Liver (tissue), 9 donors: Measurements from ENCODE around the gene MED15. TPM values are rescaled to one million over a fixed set of nuclear protein-coding genes. Genes with fewer than 3 reads are reported as not detected.

Experiments used
- DNase-seq: peaks from one replicate; pipeline ENCODE4 v3.0.0-alpha.2; 2017; ENCODE audit warnings: low spot score
- H3K27ac ChIP-seq, 2 donors: one replicate each; pipeline ENCODE4 v1.7.0; 2013; ENCODE audit warnings: inconsistent platforms in 2 of 2, low read length in 2 of 2, control low read depth in 1 of 2, low read depth in 1 of 2, mild to moderate bottlenecking in 1 of 2
- H3K27me3 ChIP-seq, 4 donors: one replicate each; pipeline versions ENCODE4 v1.6.1 to v1.7.0; 2013; ENCODE audit warnings: low read length in 3 of 4, inconsistent platforms in 1 of 4, mild to moderate bottlenecking in 1 of 4, moderate library complexity in 1 of 4; ENCODE audit not compliant: control insufficient read depth in 4 of 4, insufficient read depth in 4 of 4
- H3K36me3 ChIP-seq, 4 donors: one replicate each; pipeline versions ENCODE4 v1.6.1 to v1.7.0; 2013; ENCODE audit warnings: low read length in 3 of 4, mild to moderate bottlenecking in 3 of 4, low read depth in 1 of 4, moderate library complexity in 1 of 4; ENCODE audit not compliant: control insufficient read depth in 4 of 4, insufficient read depth in 3 of 4
- H3K4me1 ChIP-seq, 4 donors: one replicate each; pipeline versions ENCODE4 v1.6.1 to v1.7.0; 2013; ENCODE audit warnings: low read length in 3 of 4, mild to moderate bottlenecking in 3 of 4, moderate library complexity in 1 of 4; ENCODE audit not compliant: control insufficient read depth in 4 of 4, insufficient read depth in 4 of 4
- H3K4me3 ChIP-seq, 3 donors: one replicate each; pipeline versions ENCODE4 v1.6.1 to v1.7.0; 2013; ENCODE audit warnings: low read length in 3 of 3, control low read depth in 1 of 3, low read depth in 1 of 3, mild to moderate bottlenecking in 1 of 3
- H3K9ac ChIP-seq, 2 donors: one replicate each; pipeline ENCODE4 v1.7.0; 2013; ENCODE audit warnings: low read length in 2 of 2, mild to moderate bottlenecking in 2 of 2, moderate library complexity in 2 of 2, control low read depth in 1 of 2, low read depth in 1 of 2
- H3K9me3 ChIP-seq, 4 donors: one replicate each; pipeline versions ENCODE4 v1.6.1 to v1.7.0; 2013; ENCODE audit warnings: low read length in 3 of 4; ENCODE audit not compliant: control insufficient read depth in 4 of 4
- ATF3 ChIP-seq: IDR thresholded peaks from 2 replicates; pipeline ENCODE4 v1.6.1; 2016; ENCODE audit warnings: antibody characterized with exemption
- CTCF ChIP-seq: fragments of 150-350 bp; IDR thresholded peaks from 2 replicates; pipeline ENCODE4 v1.5.1; 2017; ENCODE audit warnings: improper control_type of control experiment, low read depth, low read length; ENCODE audit not compliant: missing input control
- EGR1 ChIP-seq, 2 donors: IDR thresholded peaks; 2 replicates each; pipeline ENCODE4 v1.6.1; 2016 to 2018; ENCODE audit warnings: antibody characterized with exemption in 2 of 2, low read depth in 2 of 2
- FOXA1 ChIP-seq: IDR thresholded peaks from 2 replicates; pipeline ENCODE4 v1.6.1; 2016; ENCODE audit warnings: antibody characterized with exemption
- FOXA2 ChIP-seq: IDR thresholded peaks from 2 replicates; pipeline ENCODE4 v1.6.1; 2016; ENCODE audit warnings: antibody characterized with exemption
- GABPA ChIP-seq, 2 donors: IDR thresholded peaks in 1 of 2; conservative IDR thresholded peaks in 1 of 2; 2 replicates each; pipeline ENCODE4 v1.6.1; 2016; ENCODE audit warnings: antibody characterized with exemption in 2 of 2, mild to moderate bottlenecking in 1 of 2, moderate library complexity in 1 of 2
- HNF4A ChIP-seq, 2 donors: conservative IDR thresholded peaks; 2 replicates each; pipeline ENCODE4 v1.6.1; 2016; ENCODE audit warnings: antibody characterized with exemption in 2 of 2, mild to moderate bottlenecking in 2 of 2
- HNF4G ChIP-seq: IDR thresholded peaks from 2 replicates; pipeline ENCODE4 v1.6.1; 2016; ENCODE audit warnings: antibody characterized with exemption
- JUND ChIP-seq, 2 donors: IDR thresholded peaks; 2 replicates each; pipeline ENCODE4 v1.6.1; 2016; ENCODE audit warnings: antibody characterized with exemption in 2 of 2
- MAX ChIP-seq: IDR thresholded peaks from 2 replicates; pipeline ENCODE4 v1.6.1; 2016; ENCODE audit warnings: antibody characterized with exemption
- NR2F2 ChIP-seq: IDR thresholded peaks from 2 replicates; pipeline ENCODE4 v1.6.1; 2016; ENCODE audit warnings: antibody characterized with exemption
- RAD21 ChIP-seq, 2 donors: IDR thresholded peaks; 2 replicates each; pipeline ENCODE4 v1.6.1; 2016; ENCODE audit warnings: antibody characterized with exemption in 2 of 2, mild to moderate bottlenecking in 2 of 2
- REST ChIP-seq: IDR thresholded peaks from 2 replicates; pipeline ENCODE4 v1.6.1; 2016; ENCODE audit warnings: antibody characterized with exemption, mild to moderate bottlenecking
- RXRA ChIP-seq, 2 donors: IDR thresholded peaks; 2 replicates each; pipeline ENCODE4 v1.6.1; 2017 to 2018; ENCODE audit warnings: antibody characterized with exemption in 2 of 2, mild to moderate bottlenecking in 1 of 2
- SP1 ChIP-seq: IDR thresholded peaks from 2 replicates; pipeline ENCODE4 v1.6.1; 2018; ENCODE audit warnings: antibody characterized with exemption, mild to moderate bottlenecking
- TAF1 ChIP-seq: conservative IDR thresholded peaks from 2 replicates; pipeline ENCODE4 v1.6.1; 2016; ENCODE audit warnings: antibody characterized with exemption, mild to moderate bottlenecking
- YY1 ChIP-seq: IDR thresholded peaks from 2 replicates; pipeline ENCODE4 v1.6.1; 2016; ENCODE audit warnings: antibody characterized with exemption, mild to moderate bottlenecking
- ZBTB33 ChIP-seq: IDR thresholded peaks from 2 replicates; pipeline ENCODE4 v1.6.1; 2016; ENCODE audit warnings: antibody characterized with exemption
- WGBS: extraction: QIAGEN DNeasy Blood & Tissue Kit; methylation state at CpG from one replicate; pipeline ENCODE4 v1.1.7; 2013; 5-methylcytosine and 5-hydroxymethylcytosine counted together
- polyA plus RNA-seq, 2 donors: library from polyadenylated mRNA; stranded (reverse) in 1 of 2; unstranded in 1 of 2; fragments of 200-250 nt in 1 of 2; fragments of >200 nt in 1 of 2; fragmentation: Nextera tagmentation in 1 of 2; extraction: Ambion mirVana in 1 of 2; gene quantifications; one replicate each; pipeline versions ENCODE4 v1.2.1 to v1.2.3, GENCODE V29; 2013 to 2015
- total RNA-seq, 2 donors: library from RNA; depleted of rRNA; stranded (reverse); fragments of >200 nt; gene quantifications; one replicate each; pipeline ENCODE4 v1.2.3, GENCODE V29; 2014
- donor health status: healthy.
- donor health status: healthy.
- donor health status: healthy.
- donor health status: healthy.
- donor health status: healthy.

The MED15 gene
- total and polyA plus RNA-seq, 4 donors = 9.7 to 28.0 (median 16.2) TPM

DNA sequence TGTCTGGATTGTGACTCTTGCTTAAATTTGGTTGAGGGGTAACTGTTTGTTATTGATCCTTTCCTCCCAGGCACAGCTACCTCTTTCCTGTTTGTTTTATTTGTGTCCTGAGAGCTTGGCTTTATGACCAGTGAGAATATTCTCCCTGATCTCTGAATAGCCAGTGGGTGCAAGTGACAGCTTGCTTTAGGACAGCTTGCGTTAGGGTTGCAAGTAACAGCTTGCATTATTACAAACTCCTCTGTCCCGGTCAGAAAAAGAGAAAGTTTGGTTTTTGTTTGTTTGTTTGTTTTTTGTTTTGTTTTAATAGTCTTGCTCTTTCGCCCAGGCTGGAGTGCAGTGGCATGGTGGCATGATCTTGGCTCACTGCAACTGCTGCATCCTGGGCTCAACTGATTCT lies 8.5 kb upstream of the MED15 start:
- Histone ChIP-seq H3K4me1 (peaks cover 0 to 20% (median 11%) of the 10 kb centered on the region in 4 donors), H3K27me3 (no peaks in the 10 kb centered on the region), H3K9ac (no peak overlapping the region), H3K4me3 (no peak overlapping the region), H3K9me3 (no peaks in the 10 kb centered on the region), H3K27ac (no peak overlapping the region), H3K36me3 (peaks cover 0 to 2% (median 0%) of the 10 kb centered on the region in 4 donors)
- no peak for DNase-seq
- 49% methylated on average over 3 of the region's 3 CpGs for WGBS
- no peak for TF ChIP-seq ZBTB33
- no peak for TF ChIP-seq TAF1
- no peak for TF ChIP-seq GABPA (IDR thresholded peaks at IDR 0.05 in 1 of 2, conservative IDR thresholded peaks at IDR 0.05 in 1 of 2)
- no peak for TF ChIP-seq SP1
- no peak for TF ChIP-seq CTCF
- no peak for TF ChIP-seq YY1
- TF ChIP-seq NR2F2 = no peak
- TF ChIP-seq JUND (IDR thresholded peaks at IDR 0.05) = no peak
- no peak for TF ChIP-seq FOXA1
- TF ChIP-seq MAX = no peak
- TF ChIP-seq RAD21 (IDR thresholded peaks at IDR 0.05) = no peak
- no peak for TF ChIP-seq REST
- no peak for TF ChIP-seq HNF4A (conservative IDR thresholded peaks at IDR 0.05)
- TF ChIP-seq RXRA (IDR thresholded peaks at IDR 0.05) = no peak
- TF ChIP-seq HNF4G = no peak
- no peak for TF ChIP-seq ATF3
- no peak for TF ChIP-seq FOXA2
- TF ChIP-seq EGR1 (IDR thresholded peaks at IDR 0.05; ENCODE audit: low read depth in 2 of 2) = no peak
